Testis (tissue), 3 donors: ENCODE results near the gene TUBGCP6. TPM values are rescaled to one million over a fixed set of nuclear protein-coding genes. Genes with fewer than 3 reads are reported as not detected.
A peak's percentile ranks its signal among the peaks of the same experiment; 100 is the strongest.

Experiments
- DNase-seq: peaks from one replicate; pipeline ENCODE4 v3.0.0-alpha.2; 2019
- H3K27ac ChIP-seq, 2 donors: fragments of 200-600 bp; sonication (generic); one replicate each; pipeline ENCODE4 v1.5.1; 2019
- H3K27me3 ChIP-seq: fragments of 200-600 bp; sonication (generic); one replicate; pipeline ENCODE4 v1.5.1; 2019
- H3K36me3 ChIP-seq: fragments of 200-600 bp; sonication (generic); one replicate; pipeline ENCODE4 v1.5.1; 2017; ENCODE audit warnings: low read depth; ENCODE audit errors: missing control alignments
- H3K4me1 ChIP-seq: fragments of 200-600 bp; sonication (generic); one replicate; pipeline ENCODE4 v1.5.1; 2019
- H3K4me3 ChIP-seq, 2 donors: fragments of 200-600 bp; sonication (generic); one replicate each; pipeline ENCODE4 v1.5.1; 2017 to 2019
- H3K9me3 ChIP-seq: fragments of 200-600 bp; sonication (generic); one replicate; pipeline ENCODE4 v1.5.1; 2017
- POLR2A ChIP-seq: fragments of 450-650 bp; IDR thresholded peaks from one replicate; pipeline ENCODE4 v1.6.1; 2017; ENCODE audit warnings: antibody characterized with exemption, mild to moderate bottlenecking, moderate library complexity
- WGBS, 2 donors: methylation state at CpG; one replicate each; pipeline ENCODE4 v1.1.5; 2018; 5-methylcytosine and 5-hydroxymethylcytosine counted together
- intact Hi-C: fragments of 100-400 bp; cut with DNase I; formaldehyde crosslinking; loops from one replicate; pipeline ENCODE4 v1.15.1; 2023; ENCODE audit warnings: low total_unique reads
- polyA plus RNA-seq: library from polyadenylated mRNA; stranded (reverse); fragments of 350-450 nt; fragmentation: Illumina TruSeq; extraction: RNeasy Lipid Tissue Mini Kit (QIAGEN cat#74804); gene quantifications from one replicate; pipeline ENCODE4 v1.2.3, GENCODE V29; 2014; ENCODE audit warnings: low read depth, low replicate concordance; ENCODE audit not compliant: insufficient read depth
- total RNA-seq, 2 donors: library from RNA; depleted of rRNA; stranded (reverse); fragments of >200 nt; gene quantifications; one replicate each; pipeline ENCODE4 v1.2.3, GENCODE V29; 2016
- TF ChIP-seq, protein P1 (sequence below), 3 experiments: fragments of 450-650 bp in 2 of 3; fragments of 200-600 bp in 1 of 3; sonication (generic) in 1 of 3; IDR thresholded peaks; one replicate each; pipeline ENCODE4 v1.5.1; 2016 to 2019; ENCODE audit warnings: antibody characterized with exemption in 3 of 3, mild to moderate bottlenecking in 2 of 3, moderate library complexity in 1 of 3

The TUBGCP6 gene
- total and polyA plus RNA-seq, 3 donors from 2014 or later, result 40.2 to 143 (median 136) TPM

DNA sequence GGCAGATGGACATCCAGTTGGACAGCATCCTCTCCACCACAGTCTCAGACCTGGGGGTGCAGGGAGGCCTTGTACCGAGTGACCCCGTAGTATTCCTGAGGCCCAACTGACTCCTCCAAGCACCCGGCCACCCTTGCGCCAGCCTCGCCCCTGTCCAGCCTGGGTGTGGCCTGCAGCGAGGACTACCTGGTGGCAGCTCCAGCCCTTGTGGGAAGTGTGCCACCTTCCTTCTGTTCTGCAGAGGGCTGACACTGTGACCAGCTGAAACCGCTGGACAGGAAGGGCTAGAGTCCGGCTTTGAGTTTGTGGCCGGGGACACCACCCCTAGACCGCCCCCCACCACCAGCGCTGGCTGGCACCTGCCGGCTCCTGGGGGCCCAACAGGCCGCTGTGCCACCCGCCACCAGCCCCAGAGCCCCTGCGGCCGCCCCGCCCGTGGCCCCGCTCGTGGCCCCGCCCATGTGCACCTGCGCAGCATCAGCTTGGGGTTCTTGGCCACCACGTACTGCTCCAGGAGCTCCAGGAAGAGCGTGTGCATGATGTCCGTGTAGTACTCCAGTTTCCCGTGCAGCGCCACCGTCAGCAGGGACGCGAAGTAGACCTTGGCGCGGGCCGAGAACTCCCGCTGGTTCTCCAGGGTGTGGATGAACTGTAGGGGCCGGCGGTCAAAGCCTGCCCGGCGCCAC, 35.3 kb upstream of the TUBGCP6 start:
- Histone ChIP-seq H3K4me1 (no peaks in the 10 kb centered on the region), H3K36me3 (no peaks in the 10 kb centered on the region), H3K27ac (no peak overlapping the region), H3K27me3 (no peaks in the 10 kb centered on the region), H3K4me3 (no peak overlapping the region), H3K9me3 (no peaks in the 10 kb centered on the region)
- no peak for TF ChIP-seq POLR2A
- TF ChIP-seq, protein P1, sequence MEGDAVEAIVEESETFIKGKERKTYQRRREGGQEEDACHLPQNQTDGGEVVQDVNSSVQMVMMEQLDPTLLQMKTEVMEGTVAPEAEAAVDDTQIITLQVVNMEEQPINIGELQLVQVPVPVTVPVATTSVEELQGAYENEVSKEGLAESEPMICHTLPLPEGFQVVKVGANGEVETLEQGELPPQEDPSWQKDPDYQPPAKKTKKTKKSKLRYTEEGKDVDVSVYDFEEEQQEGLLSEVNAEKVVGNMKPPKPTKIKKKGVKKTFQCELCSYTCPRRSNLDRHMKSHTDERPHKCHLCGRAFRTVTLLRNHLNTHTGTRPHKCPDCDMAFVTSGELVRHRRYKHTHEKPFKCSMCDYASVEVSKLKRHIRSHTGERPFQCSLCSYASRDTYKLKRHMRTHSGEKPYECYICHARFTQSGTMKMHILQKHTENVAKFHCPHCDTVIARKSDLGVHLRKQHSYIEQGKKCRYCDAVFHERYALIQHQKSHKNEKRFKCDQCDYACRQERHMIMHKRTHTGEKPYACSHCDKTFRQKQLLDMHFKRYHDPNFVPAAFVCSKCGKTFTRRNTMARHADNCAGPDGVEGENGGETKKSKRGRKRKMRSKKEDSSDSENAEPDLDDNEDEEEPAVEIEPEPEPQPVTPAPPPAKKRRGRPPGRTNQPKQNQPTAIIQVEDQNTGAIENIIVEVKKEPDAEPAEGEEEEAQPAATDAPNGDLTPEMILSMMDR (IDR thresholded peaks at IDR 0.05), result no peak
- 90 to 97% methylated on average over 11 to 38 of the region's 38 CpGs for WGBS, 2 donors
- intact Hi-C loops, result no loop called here
- no peak for DNase-seq

DNA sequence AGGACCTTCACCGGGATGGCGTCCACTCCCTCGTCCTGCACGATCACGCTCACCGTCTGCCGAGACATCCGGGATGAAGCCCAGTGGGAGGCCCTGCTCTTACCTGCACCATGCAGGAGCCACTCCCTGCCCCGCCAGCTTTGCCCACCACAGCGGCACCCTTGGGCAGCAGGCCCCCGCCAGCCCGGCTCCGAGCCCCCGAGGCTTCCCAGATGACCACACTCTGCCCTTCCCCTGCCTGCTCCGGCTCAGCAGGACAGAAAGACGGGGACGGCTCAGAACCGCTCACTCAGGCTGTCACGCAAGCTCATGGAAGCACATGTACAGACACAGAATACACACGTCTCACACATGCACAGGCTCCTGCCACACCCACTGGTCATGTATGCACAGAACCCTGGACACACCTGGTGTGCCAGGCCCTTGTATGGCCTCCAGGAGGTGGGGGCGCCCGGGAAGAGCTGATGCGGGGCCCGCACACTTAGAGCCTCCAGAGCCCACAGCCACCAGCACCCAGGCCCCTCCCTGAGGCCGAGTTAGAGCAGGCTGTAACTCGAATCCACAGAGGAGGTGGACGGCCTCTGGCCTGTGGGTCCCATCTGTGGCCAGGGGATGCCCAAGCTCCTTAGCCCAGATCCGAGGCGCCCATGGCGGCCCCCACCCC, 34.3 kb upstream of the TUBGCP6 start:
- H3K27me3 ChIP-seq, result no peaks in the 10 kb centered on the region
- DNase-seq, result no peak
- no peaks in the 10 kb centered on the region for H3K36me3 ChIP-seq
- 92 to 96% methylated on average over 6 to 30 of the region's 30 CpGs for WGBS, 2 donors
- no peaks in the 10 kb centered on the region for H3K4me1 ChIP-seq
- no peak overlapping the region for H3K4me3 ChIP-seq
- TF ChIP-seq POLR2A, result no peak
- TF ChIP-seq, protein P1 (IDR thresholded peaks at IDR 0.05), result no peak
- intact Hi-C loops, result no loop called here
- no peaks in the 10 kb centered on the region for H3K9me3 ChIP-seq
- H3K27ac ChIP-seq, result no peak overlapping the region

GRCh38 chr22:50278461-50278860, 33.6 kb upstream of the TUBGCP6 start:
- Histone ChIP-seq H3K27me3 (no peaks in the 10 kb centered on the region), H3K9me3 (no peaks in the 10 kb centered on the region), H3K4me3 (no peak overlapping the region), H3K4me1 (no peaks in the 10 kb centered on the region), H3K27ac (no peak overlapping the region), H3K36me3 (no peaks in the 10 kb centered on the region)
- no peak for DNase-seq
- 94% methylated on average over 21 of the region's 21 CpGs; no CpG with 5 or more reads in 1 of the 2 donors for WGBS, 2 donors
- intact Hi-C loops, result no loop called here
- TF ChIP-seq, protein P1 (IDR thresholded peaks at IDR 0.05), result no peak
- no peak for TF ChIP-seq POLR2A

GRCh38 chr22:50277761-50278160, 32.9 kb upstream of the TUBGCP6 start:
- WGBS, 2 donors, result 91% methylated on average over 23 of the region's 25 CpGs
- H3K4me1 ChIP-seq, result no peaks in the 10 kb centered on the region
- TF ChIP-seq, protein P1 (IDR thresholded peaks at IDR 0.05), result no peak
- TF ChIP-seq POLR2A, result no peak
- H3K36me3 ChIP-seq, result no peaks in the 10 kb centered on the region
- H3K27me3 ChIP-seq, result no peaks in the 10 kb centered on the region
- H3K9me3 ChIP-seq, result no peaks in the 10 kb centered on the region
- H3K4me3 ChIP-seq, result no peak overlapping the region
- intact Hi-C loops, result no loop called here
- no peak for DNase-seq
- no peak overlapping the region for H3K27ac ChIP-seq

- no peak for DNase-seq
- no peaks in the 10 kb centered on the region for H3K27me3 ChIP-seq
- no peak overlapping the region for H3K4me3 ChIP-seq
- H3K4me1 ChIP-seq, result peaks cover 10% of the 10 kb centered on the region
- H3K27ac ChIP-seq, result no peak overlapping the region
- no peak for TF ChIP-seq POLR2A
- TF ChIP-seq, protein P1 (IDR thresholded peaks at IDR 0.05), result peak in 1 of 3 experiments; percentile 40
- no peaks in the 10 kb centered on the region for H3K9me3 ChIP-seq
- no peaks in the 10 kb centered on the region for H3K36me3 ChIP-seq
- intact Hi-C loops, result no loop called here
- 71 to 72% methylated on average over 20 to 25 of the region's 25 CpGs for WGBS, 2 donors
Measured at GRCh38 chr22:50276143-50276542, 31.3 kb upstream of the TUBGCP6 start.
